H9 (cell line): Measurements from ENCODE around the gene ZFP36L1. TPM values are rescaled to one million over a fixed set of nuclear protein-coding genes. Genes with fewer than 3 reads are reported as not detected.

Source experiments
- DNase-seq: peaks from one replicate; pipeline ENCODE4 v3.0.0-alpha.2; 2017
- H2AFZ ChIP-seq: one replicate; pipeline ENCODE4 v1.6.1; 2013; ENCODE audit warnings: mild to moderate bottlenecking, low read length, control low read depth, moderate library complexity
- H2AK5ac ChIP-seq: 2 replicates; pipeline ENCODE4 v1.6.1; 2013; ENCODE audit warnings: low read length, control low read depth, mixed read lengths; ENCODE audit not compliant: insufficient read length
- H2BK120ac ChIP-seq: one replicate; pipeline ENCODE4 v1.6.1; 2013; ENCODE audit warnings: low read depth, mild to moderate bottlenecking, low read length, control low read depth, inconsistent platforms; ENCODE audit not compliant: poor library complexity, severe bottlenecking
- H2BK12ac ChIP-seq: 2 replicates; pipeline ENCODE4 v1.6.1; 2013; ENCODE audit warnings: low read length, control low read depth, mixed read lengths, low read depth; ENCODE audit not compliant: insufficient read length
- H2BK15ac ChIP-seq: 2 replicates; pipeline ENCODE4 v1.6.1; 2013; ENCODE audit warnings: low read depth, low read length, control low read depth
- H2BK20ac ChIP-seq: one replicate; pipeline ENCODE4 v1.6.1; 2013; ENCODE audit warnings: low read depth, mild to moderate bottlenecking, low read length, control low read depth, inconsistent platforms; ENCODE audit not compliant: poor library complexity, severe bottlenecking
- H2BK5ac ChIP-seq: 2 replicates; pipeline ENCODE4 v1.6.1; 2013; ENCODE audit warnings: low read length, control low read depth, mixed read lengths; ENCODE audit not compliant: insufficient read length
- H3K14ac ChIP-seq: 2 replicates; pipeline ENCODE4 v1.6.1; 2013; ENCODE audit warnings: low read length, control low read depth; ENCODE audit not compliant: insufficient read depth
- H3K18ac ChIP-seq: 2 replicates; pipeline ENCODE4 v1.6.1; 2013; ENCODE audit warnings: low read depth, mild to moderate bottlenecking, mixed read lengths, low read length, control low read depth; ENCODE audit not compliant: insufficient read length
- H3K23ac ChIP-seq: 2 replicates; pipeline ENCODE4 v1.6.1; 2013; ENCODE audit warnings: low read length, control low read depth, mixed read lengths, low read depth; ENCODE audit not compliant: insufficient read length
- H3K23me2 ChIP-seq: 2 replicates; pipeline ENCODE4 v1.6.1; 2013; ENCODE audit warnings: low read depth, mild to moderate bottlenecking, mixed read lengths, low read length, control low read depth; ENCODE audit not compliant: insufficient read length, poor library complexity, severe bottlenecking
- H3K27ac ChIP-seq: 2 replicates; pipeline ENCODE4 v1.5.1; 2013; ENCODE audit warnings: low read length, control low read depth, mixed read lengths, low read depth; ENCODE audit not compliant: insufficient read length
- H3K27me3 ChIP-seq: 2 replicates; pipeline ENCODE4 v1.6.1; 2013; ENCODE audit warnings: low read length, control low read depth, inconsistent platforms; ENCODE audit not compliant: insufficient read depth
- H3K4ac ChIP-seq: 2 replicates; pipeline ENCODE4 v1.6.1; 2013; ENCODE audit warnings: low read depth, mild to moderate bottlenecking, control low read depth, inconsistent platforms, low read length, moderate library complexity
- H3K4me1 ChIP-seq: 2 replicates; pipeline ENCODE4 v1.6.1; 2013; ENCODE audit warnings: low read length, control low read depth, inconsistent platforms; ENCODE audit not compliant: insufficient read depth
- H3K4me2 ChIP-seq: 2 replicates; pipeline ENCODE4 v1.6.1; 2013; ENCODE audit warnings: low read length, control low read depth, mixed read lengths; ENCODE audit not compliant: insufficient read length, insufficient read depth
- H3K56ac ChIP-seq: 2 replicates; pipeline ENCODE4 v1.6.1; 2013; ENCODE audit warnings: low read depth, mild to moderate bottlenecking, mixed read lengths, low read length, control low read depth; ENCODE audit not compliant: insufficient read length
- H3K79me1 ChIP-seq: 2 replicates; pipeline ENCODE4 v1.6.1; 2013; ENCODE audit warnings: low read depth, mild to moderate bottlenecking, moderate library complexity, low read length, control low read depth, inconsistent platforms; ENCODE audit not compliant: insufficient read depth, poor library complexity, severe bottlenecking
- H3K79me2 ChIP-seq: 2 replicates; pipeline ENCODE4 v1.6.1; 2013; ENCODE audit warnings: low read length, control low read depth, inconsistent platforms; ENCODE audit not compliant: insufficient read depth
- H3K9ac ChIP-seq: 2 replicates; pipeline ENCODE4 v1.6.1; 2013; ENCODE audit warnings: low read length, control low read depth, mixed read lengths; ENCODE audit not compliant: insufficient read length; ENCODE audit errors: extremely low read depth
- H3K9me3 ChIP-seq: one replicate; pipeline ENCODE4 v1.6.1; 2013; ENCODE audit warnings: low read depth, low read length, inconsistent platforms; ENCODE audit not compliant: control insufficient read depth
- H3T11ph ChIP-seq: one replicate; pipeline ENCODE4 v1.6.1; 2013; ENCODE audit warnings: mild to moderate bottlenecking, low read length, control low read depth, inconsistent platforms
- H4K20me1 ChIP-seq: one replicate; pipeline ENCODE4 v1.6.1; 2013; ENCODE audit not compliant: control insufficient read depth, insufficient read length, insufficient read depth
- H4K5ac ChIP-seq: 2 replicates; pipeline ENCODE4 v1.6.1; 2013; ENCODE audit warnings: low read depth, mild to moderate bottlenecking, mixed read lengths, low read length, control low read depth; ENCODE audit not compliant: insufficient read length
- H4K8ac ChIP-seq: replicated peaks from 2 replicates; pipeline ENCODE4 v1.6.1; 2013; ENCODE audit warnings: low read length, control low read depth, mixed read lengths, low read depth; ENCODE audit not compliant: insufficient read length
- H4K91ac ChIP-seq: 2 replicates; pipeline ENCODE4 v1.6.1; 2013; ENCODE audit warnings: low read depth, mild to moderate bottlenecking, moderate library complexity, mixed read lengths, low read length, control low read depth; ENCODE audit not compliant: insufficient read length
- H3K27ac Mint-ChIP-seq, 3 experiments: 2 replicates in 2 of 3; 3 replicates in 1 of 3; pipeline ENCODE4 v1.8.0; 2020 to 2021; ENCODE audit warnings: mixed read lengths in 3 of 3, mild to moderate bottlenecking in 1 of 3, moderate library complexity in 1 of 3
- H3K27me3 Mint-ChIP-seq: 2 replicates; pipeline ENCODE4 v1.8.0; 2021; ENCODE audit warnings: low read depth, mild to moderate bottlenecking, moderate library complexity, mixed read lengths
- H3K36me3 Mint-ChIP-seq, 3 experiments: 2 replicates in 2 of 3; 3 replicates in 1 of 3; pipeline ENCODE4 v1.8.0; 2020 to 2021; ENCODE audit warnings: low read depth in 3 of 3, mixed read lengths in 3 of 3; ENCODE audit not compliant: insufficient read depth in 1 of 3
- H3K4me1 Mint-ChIP-seq, 2 experiments: 2 replicates each; pipeline ENCODE4 v1.8.0; 2020; ENCODE audit warnings: mixed read lengths in 2 of 2
- H3K4me3 Mint-ChIP-seq, 2 experiments: 2 replicates in 1 of 2; 3 replicates in 1 of 2; pipeline ENCODE4 v1.8.0; 2020 to 2021; ENCODE audit warnings: mild to moderate bottlenecking in 2 of 2, mixed read lengths in 2 of 2, moderate library complexity in 1 of 2
- H3K9me3 Mint-ChIP-seq, 2 experiments: 2 replicates in 1 of 2; 3 replicates in 1 of 2; pipeline ENCODE4 v1.8.0; 2020; ENCODE audit warnings: mild to moderate bottlenecking in 2 of 2, mixed read lengths in 2 of 2, moderate library complexity in 1 of 2
- WGBS: extraction: QIAGEN DNeasy Blood & Tissue Kit; methylation state at CpG from one replicate; pipeline ENCODE4 v1.1.7; 2013; ENCODE audit warnings: missing lambda C conversion rate, low lambda C conversion rate, mixed read lengths; ENCODE audit not compliant: insufficient read length; ENCODE audit errors: extremely low coverage; 5-methylcytosine and 5-hydroxymethylcytosine counted together
- total RNA-seq: library from RNA; stranded (reverse); gene quantifications from 2 replicates; pipeline ENCODE4 v1.2.1, GENCODE V29; 2021
- TF ChIP-seq, protein P1 (sequence below): fragments of 200-600 bp; sonication (generic); conservative IDR thresholded peaks from 3 replicates; pipeline ENCODE4 v1.8.0; 2021; ENCODE audit warnings: antibody characterized with exemption, mild to moderate bottlenecking

Gene ZFP36L1
- total RNA-seq, 1 experiment from 2014 or later: 109 TPM

- Histone ChIP-seq H3K79me2 (no peaks in the 10 kb centered on the region), H4K5ac (no peak overlapping the region), H3K27ac (no peak overlapping the region), H3K79me1 (no peaks in the 10 kb centered on the region), H3K27me3 (no peaks in the 10 kb centered on the region), H3K56ac (no peak overlapping the region), H3K23me2 (no peaks in the 10 kb centered on the region), H4K91ac (no peak overlapping the region), H3K4me2 (no peak overlapping the region), H2AK5ac (no peak overlapping the region), H3K9me3 (no peaks in the 10 kb centered on the region), H4K8ac (no peak overlapping the region), H4K20me1 (no peaks in the 10 kb centered on the region), H2BK5ac (no peak overlapping the region), H3K9ac (no peak overlapping the region), H3K14ac (no peak overlapping the region), H2BK20ac (no peak overlapping the region), H2BK15ac (no peak overlapping the region), H2BK12ac (no peak overlapping the region), H2BK120ac (no peak overlapping the region), H2AFZ (no peak overlapping the region), H3T11ph (no peak overlapping the region), H3K18ac (no peak overlapping the region), H3K4ac (no peak overlapping the region), H3K23ac (no peak overlapping the region), H3K4me1 (no peaks in the 10 kb centered on the region)
- peaks cover 5% of the 10 kb centered on the region for H3K27me3 Mint-ChIP-seq
- no peak overlapping the region for H3K27ac Mint-ChIP-seq
- H3K4me3 Mint-ChIP-seq: no peak overlapping the region
- no peaks in the 10 kb centered on the region for H3K9me3 Mint-ChIP-seq
- WGBS: no CpG with 5 or more reads among the region's 10 CpGs
- TF ChIP-seq, protein P1, sequence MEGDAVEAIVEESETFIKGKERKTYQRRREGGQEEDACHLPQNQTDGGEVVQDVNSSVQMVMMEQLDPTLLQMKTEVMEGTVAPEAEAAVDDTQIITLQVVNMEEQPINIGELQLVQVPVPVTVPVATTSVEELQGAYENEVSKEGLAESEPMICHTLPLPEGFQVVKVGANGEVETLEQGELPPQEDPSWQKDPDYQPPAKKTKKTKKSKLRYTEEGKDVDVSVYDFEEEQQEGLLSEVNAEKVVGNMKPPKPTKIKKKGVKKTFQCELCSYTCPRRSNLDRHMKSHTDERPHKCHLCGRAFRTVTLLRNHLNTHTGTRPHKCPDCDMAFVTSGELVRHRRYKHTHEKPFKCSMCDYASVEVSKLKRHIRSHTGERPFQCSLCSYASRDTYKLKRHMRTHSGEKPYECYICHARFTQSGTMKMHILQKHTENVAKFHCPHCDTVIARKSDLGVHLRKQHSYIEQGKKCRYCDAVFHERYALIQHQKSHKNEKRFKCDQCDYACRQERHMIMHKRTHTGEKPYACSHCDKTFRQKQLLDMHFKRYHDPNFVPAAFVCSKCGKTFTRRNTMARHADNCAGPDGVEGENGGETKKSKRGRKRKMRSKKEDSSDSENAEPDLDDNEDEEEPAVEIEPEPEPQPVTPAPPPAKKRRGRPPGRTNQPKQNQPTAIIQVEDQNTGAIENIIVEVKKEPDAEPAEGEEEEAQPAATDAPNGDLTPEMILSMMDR: no peak
- DNase-seq: no peak
- peaks cover 3 to 8% of the 10 kb centered on the region in 2 experiments for H3K4me1 Mint-ChIP-seq
- H3K36me3 Mint-ChIP-seq: no peaks in the 10 kb centered on the region; a peak in 1 of 7 replicates
Measured at GRCh38 chr14:68771631-68772030, 21.2 kb downstream of the ZFP36L1 start.
